HG03469 (cell line): ENCODE measurements around the gene TSPAN11.

Experiments
- ATAC-seq: cut with Tn5 transposase; IDR thresholded peaks from one replicate; pipeline ENCODE4 v1.9.1; 2021; ENCODE audit warnings: mild to moderate bottlenecking, moderate library complexity, moderate number of reproducible peaks; ENCODE audit not compliant: unreplicated experiment

TSPAN11 gene

DNA sequence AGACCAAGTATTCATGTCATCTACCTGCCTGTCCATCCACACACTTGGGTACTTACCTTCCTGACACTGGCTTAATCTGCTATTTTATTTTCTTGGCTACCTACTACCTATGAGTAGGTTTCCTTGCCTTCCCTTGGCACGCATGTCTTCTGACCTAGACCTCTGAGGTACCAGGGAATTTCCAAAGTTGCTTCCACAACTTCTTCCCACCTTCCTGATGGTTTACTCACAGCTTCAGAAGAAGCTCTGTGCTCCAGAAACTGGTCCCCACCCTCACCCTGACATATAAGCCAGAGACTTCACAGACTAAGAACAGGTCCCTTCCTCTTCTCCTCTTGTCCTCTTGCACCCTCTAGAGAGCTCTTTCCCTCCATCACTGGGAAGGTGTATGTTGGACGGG lies 111.4 kb downstream of the TSPAN11 start:
- ATAC-seq, result no peak

DNA sequence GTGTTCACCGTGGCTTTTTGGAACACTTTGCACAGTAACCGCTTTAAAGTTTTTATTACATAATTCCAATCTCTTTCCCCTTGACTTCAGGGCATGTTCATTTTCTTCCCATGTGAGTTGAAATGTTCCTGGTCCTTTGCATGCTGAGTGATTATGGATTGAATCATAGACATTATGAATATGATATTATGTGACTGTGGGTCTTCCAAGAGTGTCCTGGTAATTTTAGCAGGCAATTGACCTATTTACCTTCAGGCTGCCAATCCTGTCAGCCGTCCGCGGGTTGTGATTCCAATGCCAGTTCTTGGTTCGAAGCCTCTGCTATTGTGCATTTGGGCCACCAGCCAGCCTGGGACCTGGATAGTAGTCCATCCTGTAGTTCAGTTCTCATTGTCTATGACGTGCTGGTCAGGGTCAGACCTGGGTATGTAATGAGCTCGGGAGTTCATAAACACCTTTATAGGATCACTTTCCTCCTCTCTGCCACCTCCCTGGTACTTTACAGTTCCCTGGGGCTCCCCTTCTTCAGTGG lies 114.6 kb downstream of the TSPAN11 start:
- ATAC-seq, result no peak
